Measurements from ENCODE around the gene TGM2. TPM values are rescaled to one million over a fixed set of nuclear protein-coding genes. Genes with fewer than 3 reads are reported as not detected.

Gene TGM2
- total RNA-seq, 1 experiment from 2014 or later: 1.5 TPM

- H3K27me3 Mint-ChIP-seq (ENCODE audit: insufficient read depth, unreplicated experiment): no peaks in the 10 kb centered on the region
- H3K36me3 Mint-ChIP-seq (ENCODE audit: insufficient read depth, unreplicated experiment): no peaks in the 10 kb centered on the region
- no peak for DNase-seq (ENCODE audit: unreplicated experiment)
- ChIA-PET CTCF (interaction anchor here (0.9 kb wide), 1 partner anchor 152 kb away, joined by 4 read pairs; no protein-coding TSS in a partner anchor), POLR2A (interaction anchor here (0.7 kb wide), 1 partner anchor 15 kb away, joined by 3 read pairs; no protein-coding TSS in a partner anchor)
- H3K4me3 Mint-ChIP-seq (ENCODE audit: unreplicated experiment): no peak overlapping the region
- intact Hi-C loops (cut with micrococcal nuclease): no loop called here
- no peaks in the 10 kb centered on the region for H3K9me3 Mint-ChIP-seq (ENCODE audit: unreplicated experiment)
- no peak for TF ChIP-seq CTCF (IDR thresholded peaks at IDR 0.05; ENCODE audit: unreplicated experiment)
- BruUV-seq (replicated peaks): no TSS peak
- no peak overlapping the region for H3K27ac Mint-ChIP-seq (ENCODE audit: low read depth, unreplicated experiment)
- peaks cover 34% of the 10 kb centered on the region for H3K4me1 Mint-ChIP-seq (ENCODE audit: insufficient read depth, unreplicated experiment)
These were observed 18.4 kb downstream of the TGM2 start for GRCh38 chr20:38146628-38147027.

DNA sequence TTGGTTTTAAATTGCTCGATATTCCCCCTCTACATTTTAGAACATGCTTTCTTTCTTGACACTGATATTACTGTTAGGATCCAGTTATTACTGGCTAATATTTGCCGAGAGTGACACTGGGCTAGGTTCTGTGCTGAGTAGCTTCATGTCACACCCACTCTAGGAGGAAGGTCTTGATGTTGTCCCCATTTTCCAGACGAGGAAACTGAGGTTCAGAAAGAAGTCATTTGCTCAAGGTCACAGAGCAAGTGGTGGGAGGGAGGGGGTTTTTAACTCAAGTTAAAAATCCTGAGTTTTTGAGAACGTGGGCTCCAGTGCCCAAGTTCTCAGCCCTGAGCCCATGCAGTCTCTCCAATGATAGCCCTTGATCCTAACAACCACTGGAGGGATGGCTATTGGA lies 18.9 kb downstream of the TGM2 start:
- no peak for TF ChIP-seq CTCF (IDR thresholded peaks at IDR 0.05; ENCODE audit: unreplicated experiment)
- BruUV-seq (replicated peaks): no TSS peak
- no peaks in the 10 kb centered on the region for H3K36me3 Mint-ChIP-seq (ENCODE audit: insufficient read depth, unreplicated experiment)
- DNase-seq (ENCODE audit: unreplicated experiment): no peak
- H3K27me3 Mint-ChIP-seq (ENCODE audit: insufficient read depth, unreplicated experiment): no peaks in the 10 kb centered on the region
- H3K9me3 Mint-ChIP-seq (ENCODE audit: unreplicated experiment): no peaks in the 10 kb centered on the region
- no peak overlapping the region for H3K4me3 Mint-ChIP-seq (ENCODE audit: unreplicated experiment)
- no peak overlapping the region for H3K27ac Mint-ChIP-seq (ENCODE audit: low read depth, unreplicated experiment)
- POLR2A ChIA-PET: interaction anchor here (0.7 kb wide), 1 partner anchor 15 kb away, joined by 3 read pairs; no protein-coding TSS in a partner anchor
- CTCF ChIA-PET: interaction anchor here (1.3 to 3.8 kb wide), 3 partner anchors 15 to 73 kb away, joined by 4 to 19 read pairs (median 8); no protein-coding TSS in a partner anchor
- intact Hi-C loops (cut with micrococcal nuclease): no loop called here
- peaks cover 30% of the 10 kb centered on the region for H3K4me1 Mint-ChIP-seq (ENCODE audit: insufficient read depth, unreplicated experiment)

GRCh38 chr20:38145729-38146075 lies 19.4 kb downstream of the TGM2 start:
- Mint-ChIP-seq H3K36me3 (ENCODE audit: insufficient read depth, unreplicated experiment) (no peaks in the 10 kb centered on the region), H3K27ac (ENCODE audit: low read depth, unreplicated experiment) (no peak overlapping the region), H3K4me1 (ENCODE audit: insufficient read depth, unreplicated experiment) (peaks cover 30% of the 10 kb centered on the region), H3K27me3 (ENCODE audit: insufficient read depth, unreplicated experiment) (no peaks in the 10 kb centered on the region), H3K9me3 (ENCODE audit: unreplicated experiment) (no peaks in the 10 kb centered on the region), H3K4me3 (ENCODE audit: unreplicated experiment) (no peak overlapping the region)
- TF ChIP-seq CTCF (IDR thresholded peaks at IDR 0.05; ENCODE audit: unreplicated experiment): no peak
- intact Hi-C loops (cut with micrococcal nuclease): loop anchor here (2.0 kb wide), 1 partner anchor 23 kb away; no protein-coding TSS in a partner anchor
- POLR2A ChIA-PET: interaction anchor here (0.8 to 3.3 kb wide), 4 partner anchors 8 to 81 kb away, joined by 3 to 20 read pairs (median 6); no protein-coding TSS in a partner anchor
- BruUV-seq (replicated peaks): no TSS peak
- CTCF ChIA-PET: interaction anchor here (1.3 to 3.8 kb wide), 3 partner anchors 16 to 72 kb away, joined by 4 to 19 read pairs (median 8); no protein-coding TSS in a partner anchor
- no peak for DNase-seq (ENCODE audit: unreplicated experiment)

- DNase-seq (ENCODE audit: unreplicated experiment): peak; percentile 55
- no TSS peak for BruUV-seq (replicated peaks)
- intact Hi-C loops (cut with micrococcal nuclease): loop anchor here (2.0 kb wide), 1 partner anchor 24 kb away; no protein-coding TSS in a partner anchor
- ChIA-PET POLR2A (interaction anchor here (0.6 to 3.3 kb wide), 13 partner anchors 7 to 100 kb away, joined by 3 to 20 read pairs (median 4); partner anchors contain the start of gene TGM2), CTCF (interaction anchor here (0.8 to 3.8 kb wide), 6 partner anchors 14 to 76 kb away, joined by 4 to 19 read pairs (median 6); no protein-coding TSS in a partner anchor)
- Mint-ChIP-seq H3K4me3 (ENCODE audit: unreplicated experiment) (no peak overlapping the region), H3K27ac (ENCODE audit: low read depth, unreplicated experiment) (peak overlapping the region; percentile 95), H3K9me3 (ENCODE audit: unreplicated experiment) (no peaks in the 10 kb centered on the region), H3K27me3 (ENCODE audit: insufficient read depth, unreplicated experiment) (no peaks in the 10 kb centered on the region), H3K4me1 (ENCODE audit: insufficient read depth, unreplicated experiment) (peaks cover 30% of the 10 kb centered on the region), H3K36me3 (ENCODE audit: insufficient read depth, unreplicated experiment) (no peaks in the 10 kb centered on the region)
- no peak for TF ChIP-seq CTCF (IDR thresholded peaks at IDR 0.05; ENCODE audit: unreplicated experiment)
These were observed 19.9 kb downstream of the TGM2 start for GRCh38 chr20:38144974-38145728.

All from MCF 10A (cell line).